WTC11 (cell line): ENCODE measurements around the gene REEP2. TPM values are rescaled to one million over a fixed set of nuclear protein-coding genes. Genes with fewer than 3 reads are reported as not detected.

Source experiments
- ATAC-seq: fragments of 200-7000 bp; cut with Tn5 transposase; 2 replicates; pipeline ENCODE4 v1.10.0; 2021; ENCODE audit warnings: mild to moderate bottlenecking, moderate library complexity
- CTCF ChIA-PET: fragments of 300-600 bp; sonication (Branson Sonifier 250); formaldehyde crosslinking; loops from one replicate; lab custom pipeline; 2021; ENCODE audit warnings: antibody characterized with exemption; lab: Charles Lee
- POLR2A ChIA-PET: fragments of 350-600 bp; sonication (Branson Sonifier 250); formaldehyde crosslinking; loops from one replicate; lab custom pipeline; 2021; ENCODE audit warnings: antibody characterized with exemption; lab: Charles Lee
- DNase-seq: peaks from one replicate; pipeline ENCODE4 v3.0.0; 2021; ENCODE audit warnings: low spot score
- H3K27ac Mint-ChIP-seq: 2 replicates; pipeline ENCODE4 v1.8.0; 2021; ENCODE audit warnings: mixed read lengths
- H3K27me3 Mint-ChIP-seq: 2 replicates; pipeline ENCODE4 v1.8.0; 2021; ENCODE audit warnings: low read depth, mild to moderate bottlenecking, moderate library complexity, mixed read lengths
- H3K36me3 Mint-ChIP-seq: 2 replicates; pipeline ENCODE4 v1.8.0; 2021; ENCODE audit warnings: mixed read lengths
- H3K4me1 Mint-ChIP-seq: 2 replicates; pipeline ENCODE4 v1.8.0; 2022; ENCODE audit warnings: mixed read lengths
- H3K4me3 Mint-ChIP-seq: 2 replicates; pipeline ENCODE4 v1.8.0; 2021; ENCODE audit warnings: mild to moderate bottlenecking, moderate library complexity, mixed read lengths
- H3K9me3 Mint-ChIP-seq: 2 replicates; pipeline ENCODE4 v1.8.0; 2021; ENCODE audit warnings: mixed read lengths
- ARID4B ChIP-seq: sonication (generic); formaldehyde crosslinking; IDR thresholded peaks from 2 replicates; pipeline ENCODE4 v1.8.0; 2023; ENCODE audit warnings: missing genetic modification reagents, mild to moderate bottlenecking, borderline replicate concordance
- ATF1 ChIP-seq: sonication (generic); formaldehyde crosslinking; IDR thresholded peaks from 2 replicates; pipeline ENCODE4 v1.8.1; 2023; ENCODE audit warnings: mild to moderate bottlenecking, moderate library complexity, missing genetic modification reagents
- E2F5 ChIP-seq: sonication (generic); formaldehyde crosslinking; IDR thresholded peaks from 2 replicates; pipeline ENCODE4 v1.8.1; 2022; ENCODE audit warnings: mild to moderate bottlenecking, moderate library complexity, missing genetic modification reagents
- ERG ChIP-seq: fragments of 250-450 bp; sonication (Bioruptor Pico); IDR thresholded peaks from 2 replicates; pipeline ENCODE4 v1.8.0; 2021; ENCODE audit warnings: mild to moderate bottlenecking
- FOXP1 ChIP-seq: sonication (generic); formaldehyde crosslinking; IDR thresholded peaks from 2 replicates; pipeline ENCODE4 v1.8.0; 2022; ENCODE audit warnings: missing genetic modification reagents, mild to moderate bottlenecking, moderate library complexity, borderline replicate concordance
- GABPB1 ChIP-seq: sonication (generic); formaldehyde crosslinking; IDR thresholded peaks from 2 replicates; pipeline ENCODE4 v1.8.1; 2023; ENCODE audit warnings: mild to moderate bottlenecking, missing genetic modification reagents
- NFYB ChIP-seq: sonication (generic); formaldehyde crosslinking; conservative IDR thresholded peaks from 2 replicates; pipeline ENCODE4 v1.8.0; 2022; ENCODE audit warnings: low read depth, missing genetic modification reagents
- PRRX2 ChIP-seq: fragments of 250-450 bp; sonication (Bioruptor Pico); IDR thresholded peaks from 2 replicates; pipeline ENCODE4 v1.8.0; 2021; ENCODE audit warnings: mild to moderate bottlenecking
- SP1 ChIP-seq: sonication (generic); formaldehyde crosslinking; conservative IDR thresholded peaks from 2 replicates; pipeline ENCODE4 v1.8.1; 2022; ENCODE audit warnings: missing genetic modification reagents
- USF2 ChIP-seq: sonication (generic); formaldehyde crosslinking; IDR thresholded peaks from 2 replicates; pipeline ENCODE4 v1.8.1; 2023; ENCODE audit warnings: mild to moderate bottlenecking, missing genetic modification reagents, moderate library complexity
- ZNF263 ChIP-seq: sonication (generic); formaldehyde crosslinking; IDR thresholded peaks from 2 replicates; pipeline ENCODE4 v1.8.1; 2022; ENCODE audit warnings: low read depth, mild to moderate bottlenecking, moderate library complexity, missing genetic modification reagents
- ZNF281 ChIP-seq: sonication (generic); formaldehyde crosslinking; IDR thresholded peaks from 2 replicates; pipeline ENCODE4 v1.8.0; 2023; ENCODE audit warnings: mild to moderate bottlenecking, missing genetic modification reagents
- ZNF317 ChIP-seq: sonication (generic); formaldehyde crosslinking; IDR thresholded peaks from 2 replicates; pipeline ENCODE4 v1.8.1; 2023; ENCODE audit warnings: low read depth, mild to moderate bottlenecking, moderate library complexity, missing genetic modification reagents, borderline replicate concordance
- ZNF396 ChIP-seq: fragments of 250-450 bp; sonication (Bioruptor Pico); IDR thresholded peaks from 2 replicates; pipeline ENCODE4 v1.8.0; 2021; ENCODE audit warnings: mild to moderate bottlenecking, moderate library complexity, borderline replicate concordance
- total RNA-seq: library from RNA; stranded (reverse); gene quantifications from 3 replicates; pipeline ENCODE4 v1.2.3, GENCODE V29; 2021
- TF ChIP-seq, protein P1 (sequence below): sonication (generic); formaldehyde crosslinking; IDR thresholded peaks from 2 replicates; pipeline ENCODE4 v1.8.0; 2022; ENCODE audit warnings: mild to moderate bottlenecking, missing genetic modification reagents
- TF ChIP-seq, protein P2 (sequence below): fragments of 200-600 bp; IDR thresholded peaks from 2 replicates; pipeline ENCODE4 v1.8.0; 2022; ENCODE audit warnings: antibody characterized with exemption
- TF ChIP-seq, protein P3 (sequence below): sonication (generic); formaldehyde crosslinking; conservative IDR thresholded peaks from 2 replicates; pipeline ENCODE4 v1.8.1; 2022; ENCODE audit warnings: mild to moderate bottlenecking, missing genetic modification reagents
- TF ChIP-seq, protein P4 (sequence below): fragments of 250-450 bp; sonication (Bioruptor Pico); IDR thresholded peaks from 2 replicates; pipeline ENCODE4 v1.9.0; 2021; ENCODE audit warnings: moderate library complexity, mild to moderate bottlenecking, inconsistent platforms, borderline replicate concordance

REEP2 gene
- total RNA-seq, 1 experiment from 2014 or later = 51.1 TPM

GRCh38 chr5:138476918-138477317 lies 38.1 kb downstream of the REEP2 start:
- H3K36me3 Mint-ChIP-seq = no peaks in the 10 kb centered on the region
- peaks cover 5% of the 10 kb centered on the region for H3K27me3 Mint-ChIP-seq
- ChIA-PET CTCF (no interaction called here), POLR2A (no interaction called here)
- H3K9me3 Mint-ChIP-seq = no peaks in the 10 kb centered on the region
- TF ChIP-seq ATF1 (CRISPR knock-in tag) (no peak), ARID4B (no peak), ZNF317 (no peak), USF2 (no peak), FOXP1 (CRISPR knock-in tag) (no peak), NFYB (CRISPR knock-in tag) (no peak), ZNF396 (CRISPR knock-in tag) (no peak), E2F5 (CRISPR knock-in tag) (no peak), PRRX2 (CRISPR knock-in tag) (no peak), SP1 (no peak), ERG (CRISPR knock-in tag) (no peak), GABPB1 (no peak)
- TF ChIP-seq, protein P1, sequence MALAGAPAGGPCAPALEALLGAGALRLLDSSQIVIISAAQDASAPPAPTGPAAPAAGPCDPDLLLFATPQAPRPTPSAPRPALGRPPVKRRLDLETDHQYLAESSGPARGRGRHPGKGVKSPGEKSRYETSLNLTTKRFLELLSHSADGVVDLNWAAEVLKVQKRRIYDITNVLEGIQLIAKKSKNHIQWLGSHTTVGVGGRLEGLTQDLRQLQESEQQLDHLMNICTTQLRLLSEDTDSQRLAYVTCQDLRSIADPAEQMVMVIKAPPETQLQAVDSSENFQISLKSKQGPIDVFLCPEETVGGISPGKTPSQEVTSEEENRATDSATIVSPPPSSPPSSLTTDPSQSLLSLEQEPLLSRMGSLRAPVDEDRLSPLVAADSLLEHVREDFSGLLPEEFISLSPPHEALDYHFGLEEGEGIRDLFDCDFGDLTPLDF = no peak
- TF ChIP-seq, protein P2, sequence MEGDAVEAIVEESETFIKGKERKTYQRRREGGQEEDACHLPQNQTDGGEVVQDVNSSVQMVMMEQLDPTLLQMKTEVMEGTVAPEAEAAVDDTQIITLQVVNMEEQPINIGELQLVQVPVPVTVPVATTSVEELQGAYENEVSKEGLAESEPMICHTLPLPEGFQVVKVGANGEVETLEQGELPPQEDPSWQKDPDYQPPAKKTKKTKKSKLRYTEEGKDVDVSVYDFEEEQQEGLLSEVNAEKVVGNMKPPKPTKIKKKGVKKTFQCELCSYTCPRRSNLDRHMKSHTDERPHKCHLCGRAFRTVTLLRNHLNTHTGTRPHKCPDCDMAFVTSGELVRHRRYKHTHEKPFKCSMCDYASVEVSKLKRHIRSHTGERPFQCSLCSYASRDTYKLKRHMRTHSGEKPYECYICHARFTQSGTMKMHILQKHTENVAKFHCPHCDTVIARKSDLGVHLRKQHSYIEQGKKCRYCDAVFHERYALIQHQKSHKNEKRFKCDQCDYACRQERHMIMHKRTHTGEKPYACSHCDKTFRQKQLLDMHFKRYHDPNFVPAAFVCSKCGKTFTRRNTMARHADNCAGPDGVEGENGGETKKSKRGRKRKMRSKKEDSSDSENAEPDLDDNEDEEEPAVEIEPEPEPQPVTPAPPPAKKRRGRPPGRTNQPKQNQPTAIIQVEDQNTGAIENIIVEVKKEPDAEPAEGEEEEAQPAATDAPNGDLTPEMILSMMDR = no peak
- TF ChIP-seq, protein P3, sequence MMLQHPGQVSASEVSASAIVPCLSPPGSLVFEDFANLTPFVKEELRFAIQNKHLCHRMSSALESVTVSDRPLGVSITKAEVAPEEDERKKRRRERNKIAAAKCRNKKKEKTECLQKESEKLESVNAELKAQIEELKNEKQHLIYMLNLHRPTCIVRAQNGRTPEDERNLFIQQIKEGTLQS (CRISPR knock-in tag) = no peak
- no peak overlapping the region for H3K4me3 Mint-ChIP-seq
- ATAC-seq (no peak), DNase-seq (no peak)
- no peak overlapping the region for H3K27ac Mint-ChIP-seq
- peaks cover 9% of the 10 kb centered on the region for H3K4me1 Mint-ChIP-seq

DNA sequence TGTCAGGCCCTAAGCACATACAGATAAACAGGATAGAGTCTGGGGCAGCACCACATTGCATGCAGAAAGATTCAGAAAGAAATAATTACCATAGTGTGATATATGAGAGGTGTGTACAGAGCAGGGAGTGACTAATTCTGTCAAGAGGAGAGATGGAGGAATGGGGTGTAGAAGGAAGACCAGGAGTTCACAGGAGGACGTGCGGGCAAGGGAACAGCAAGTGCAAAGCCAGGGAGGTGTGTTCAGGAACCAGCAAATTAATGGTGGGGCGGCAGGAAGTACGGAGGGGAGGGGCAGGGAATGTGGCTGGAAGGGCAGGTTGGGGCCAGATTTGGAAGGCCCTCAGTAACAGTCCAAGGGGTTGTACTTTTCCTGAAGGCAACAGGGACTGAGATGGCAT lies 43.8 kb downstream of the REEP2 start:
- Mint-ChIP-seq H3K27me3 (no peaks in the 10 kb centered on the region), H3K9me3 (no peaks in the 10 kb centered on the region), H3K36me3 (no peaks in the 10 kb centered on the region), H3K4me1 (peaks cover 4% of the 10 kb centered on the region), H3K27ac (no peak overlapping the region), H3K4me3 (no peak overlapping the region)
- ATAC-seq (no peak), DNase-seq (no peak)
- ChIA-PET CTCF (interaction anchor here (1.2 to 1.4 kb wide), 2 partner anchors 18 to 21 kb away, joined by 4 read pairs; partner anchors contain the start of gene EGR1), POLR2A (no interaction called here)
- TF ChIP-seq, protein P4, sequence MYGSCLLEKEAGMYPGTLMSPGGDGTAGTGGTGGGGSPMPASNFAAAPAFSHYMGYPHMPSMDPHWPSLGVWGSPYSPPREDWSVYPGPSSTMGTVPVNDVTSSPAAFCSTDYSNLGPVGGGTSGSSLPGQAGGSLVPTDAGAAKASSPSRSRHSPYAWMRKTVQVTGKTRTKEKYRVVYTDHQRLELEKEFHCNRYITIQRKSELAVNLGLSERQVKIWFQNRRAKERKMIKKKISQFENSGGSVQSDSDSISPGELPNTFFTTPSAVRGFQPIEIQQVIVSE (CRISPR knock-in tag) = no peak
- TF ChIP-seq ZNF281 (CRISPR knock-in tag) = no peak
- TF ChIP-seq, protein P2 = no peak
- no peak for TF ChIP-seq ZNF263 (CRISPR knock-in tag)
